ENCODE results near the gene GGT5.

The GGT5 gene

GRCh38 chr22:24176630-24177029, 68.3 kb downstream of the GGT5 start:
- CTCF ChIA-PET: interaction anchor here (0.5 to 0.8 kb wide), 2 partner anchors 12 to 599 kb away, joined by 3 read pairs; no protein-coding TSS in a partner anchor
- POLR2A ChIA-PET: interaction anchor here (0.6 kb wide), 1 partner anchor 46 kb away, joined by 3 read pairs; no protein-coding TSS in a partner anchor
- DNase-seq (ENCODE audit: extremely low spot score): no peak
- TF ChIP-seq FOXK2 (IDR thresholded peaks at IDR 0.05): no peak
- no peak for TF ChIP-seq FOXM1 (IDR thresholded peaks at IDR 0.05; ENCODE audit: borderline replicate concordance)
- no peak for TF ChIP-seq SUZ12 (IDR thresholded peaks at IDR 0.05)
- no peak for TF ChIP-seq BHLHE40 (IDR thresholded peaks at IDR 0.05; ENCODE audit: borderline replicate concordance)
- TF ChIP-seq FOXA1 (IDR thresholded peaks at IDR 0.05): no peak

- CTCF ChIA-PET: interaction anchor here (1.4 to 2.5 kb wide), 2 partner anchors 21 to 43 kb away, joined by 5 to 8 read pairs; no protein-coding TSS in a partner anchor
- no peak for DNase-seq (ENCODE audit: extremely low spot score)
- POLR2A ChIA-PET: no interaction called here
- TF ChIP-seq SP1 (IDR thresholded peaks at IDR 0.05) (no peak), FOXM1 (IDR thresholded peaks at IDR 0.05; ENCODE audit: borderline replicate concordance) (no peak), CTBP1 (IDR thresholded peaks at IDR 0.05; ENCODE audit: borderline replicate concordance) (no peak), FOXA1 (IDR thresholded peaks at IDR 0.05) (no peak), TARDBP (IDR thresholded peaks at IDR 0.05) (no peak), ZNF384 (IDR thresholded peaks at IDR 0.05) (no peak), PKNOX1 (IDR thresholded peaks at IDR 0.05) (no peak), ARNT (IDR thresholded peaks at IDR 0.05) (no peak), L3MBTL2 (conservative IDR thresholded peaks at IDR 0.05) (no peak), LEF1 (IDR thresholded peaks at IDR 0.05; ENCODE audit: borderline replicate concordance) (no peak), FOXK2 (IDR thresholded peaks at IDR 0.05) (no peak), HDGF (IDR thresholded peaks at IDR 0.05; ENCODE audit: borderline replicate concordance) (no peak), NFRKB (IDR thresholded peaks at IDR 0.05) (no peak), ELF4 (IDR thresholded peaks at IDR 0.05) (no peak), SUZ12 (IDR thresholded peaks at IDR 0.05) (no peak), BHLHE40 (IDR thresholded peaks at IDR 0.05; ENCODE audit: borderline replicate concordance) (no peak)
These were observed 68.8 kb downstream of the GGT5 start for GRCh38 chr22:24176040-24176439.

GRCh38 chr22:24175160-24175808, 69.6 kb downstream of the GGT5 start:
- DNase-seq (ENCODE audit: extremely low spot score): peak; percentile 87
- ChIA-PET POLR2A (interaction anchor here (1.2 to 1.4 kb wide), 2 partner anchors 39 to 43 kb away, joined by 3 read pairs; no protein-coding TSS in a partner anchor), CTCF (interaction anchor here (0.6 to 2.5 kb wide), 11 partner anchors 11 to 372 kb away, joined by 3 to 16 read pairs (median 4); partner anchors contain the start of gene CABIN1)
- peak; percentile 91 for TF ChIP-seq PKNOX1 (IDR thresholded peaks at IDR 0.05)
- no peak for TF ChIP-seq NFRKB (IDR thresholded peaks at IDR 0.05)
- TF ChIP-seq HDGF (IDR thresholded peaks at IDR 0.05; ENCODE audit: borderline replicate concordance): peak; percentile 26; the same call in 1 of the 2 replicates

GRCh38 chr22:24171822-24172221, 73.1 kb downstream of the GGT5 start:
- DNase-seq (ENCODE audit: extremely low spot score): no peak
- TF ChIP-seq L3MBTL2 (conservative IDR thresholded peaks at IDR 0.05) (no peak), FOXA1 (IDR thresholded peaks at IDR 0.05) (no peak), LEF1 (IDR thresholded peaks at IDR 0.05; ENCODE audit: borderline replicate concordance) (no peak), SUZ12 (IDR thresholded peaks at IDR 0.05) (no peak), ZNF384 (IDR thresholded peaks at IDR 0.05) (no peak)
- POLR2A ChIA-PET: no interaction called here
- CTCF ChIA-PET: no interaction called here

- ChIA-PET CTCF (interaction anchor here (0.7 kb wide), 1 partner anchor 183 kb away, joined by 3 read pairs; no protein-coding TSS in a partner anchor), POLR2A (no interaction called here)
- no peak for TF ChIP-seq FOXA1 (IDR thresholded peaks at IDR 0.05)
- no peak for TF ChIP-seq LEF1 (IDR thresholded peaks at IDR 0.05; ENCODE audit: borderline replicate concordance)
- no peak for TF ChIP-seq NFRKB (IDR thresholded peaks at IDR 0.05)
- TF ChIP-seq PKNOX1 (IDR thresholded peaks at IDR 0.05): no peak
- TF ChIP-seq HDGF (IDR thresholded peaks at IDR 0.05; ENCODE audit: borderline replicate concordance): no peak
- TF ChIP-seq SP1 (IDR thresholded peaks at IDR 0.05): no peak
- no peak for TF ChIP-seq CTBP1 (IDR thresholded peaks at IDR 0.05; ENCODE audit: borderline replicate concordance)
- TF ChIP-seq TARDBP (IDR thresholded peaks at IDR 0.05): no peak
- no peak for TF ChIP-seq ARNT (IDR thresholded peaks at IDR 0.05)
- TF ChIP-seq FOXM1 (IDR thresholded peaks at IDR 0.05; ENCODE audit: borderline replicate concordance): no peak
- TF ChIP-seq FOXK2 (IDR thresholded peaks at IDR 0.05): no peak
- DNase-seq (ENCODE audit: extremely low spot score): no peak
These were observed 74.2 kb downstream of the GGT5 start for GRCh38 chr22:24170632-24171031.

GRCh38 chr22:24170188-24170587, 74.7 kb downstream of the GGT5 start:
- POLR2A ChIA-PET: no interaction called here
- DNase-seq (ENCODE audit: extremely low spot score): no peak
- CTCF ChIA-PET: no interaction called here
- TF ChIP-seq HDGF (IDR thresholded peaks at IDR 0.05; ENCODE audit: borderline replicate concordance) (no peak), TARDBP (IDR thresholded peaks at IDR 0.05) (no peak), PKNOX1 (IDR thresholded peaks at IDR 0.05) (no peak), NFRKB (IDR thresholded peaks at IDR 0.05) (no peak), FOXM1 (IDR thresholded peaks at IDR 0.05; ENCODE audit: borderline replicate concordance) (no peak), SUZ12 (IDR thresholded peaks at IDR 0.05) (no peak), ELF4 (IDR thresholded peaks at IDR 0.05) (no peak), L3MBTL2 (conservative IDR thresholded peaks at IDR 0.05) (no peak), BHLHE40 (IDR thresholded peaks at IDR 0.05; ENCODE audit: borderline replicate concordance) (no peak), ZNF384 (IDR thresholded peaks at IDR 0.05) (no peak), CTBP1 (IDR thresholded peaks at IDR 0.05; ENCODE audit: borderline replicate concordance) (no peak), ARNT (IDR thresholded peaks at IDR 0.05) (no peak), LEF1 (IDR thresholded peaks at IDR 0.05; ENCODE audit: borderline replicate concordance) (no peak)

All from HEK293T (cell line).